B cell (primary cell): ENCODE measurements around the gene ANKRD10. TPM values are rescaled to one million over a fixed set of nuclear protein-coding genes. Genes with fewer than 3 reads are reported as not detected.

Source experiments
- ATAC-seq: fragments of 200-7000 bp; cut with Tn5 transposase; one replicate; pipeline ENCODE4 v1.10.0; 2021; ENCODE audit warnings: low read depth, mild to moderate bottlenecking, moderate number of reproducible peaks, moderate library complexity
- CTCF ChIA-PET: fragments of 350-600 bp; sonication (Branson Sonifier 250); formaldehyde crosslinking; loops from one replicate; lab custom pipeline; 2021; ENCODE audit warnings: antibody characterized with exemption, inconsistent platforms; lab: Charles Lee
- POLR2A ChIA-PET: fragments of 350-600 bp; sonication (Branson Sonifier 250); formaldehyde crosslinking; loops from one replicate; lab custom pipeline; 2021; ENCODE audit warnings: antibody characterized with exemption; lab: Charles Lee
- DNase-seq: peaks from one replicate; pipeline ENCODE4 v3.0.0; 2013
- H2AFZ ChIP-seq: 2 replicates; pipeline ENCODE4 v1.6.1; 2012; ENCODE audit warnings: mild to moderate bottlenecking, low read depth, low read length; ENCODE audit not compliant: insufficient read depth, poor library complexity, severe bottlenecking
- H3K27ac ChIP-seq, 2 donors: 1 replicate in 1 of 2; 2 replicates in 1 of 2; pipeline ENCODE4 v1.5.1; 2012 to 2013; ENCODE audit warnings: low read length in 2 of 2, mild to moderate bottlenecking in 2 of 2, moderate library complexity in 1 of 2
- H3K27me3 ChIP-seq, 4 experiments: fragments of 200-600 bp in 1 of 4; sonication (generic) in 1 of 4; replicated peaks in 1 of 4; 1 replicate in 2 of 4; 2 replicates in 2 of 4; pipeline versions ENCODE4 v1.6.1 to v1.7.0; 2013 to 2016; ENCODE audit warnings: low read length in 3 of 4, mild to moderate bottlenecking in 2 of 4, mixed read lengths in 1 of 4, moderate library complexity in 1 of 4; ENCODE audit not compliant: insufficient read depth in 4 of 4, control insufficient read depth in 3 of 4; ENCODE audit errors: control extremely low read depth in 1 of 4
- H3K36me3 ChIP-seq, 2 experiments: replicated peaks in 1 of 2; 1 replicate in 1 of 2; 2 replicates in 1 of 2; pipeline versions ENCODE4 v1.6.1 to v1.7.1; 2013; ENCODE audit warnings: low read length in 1 of 2; ENCODE audit not compliant: insufficient read depth in 2 of 2, control insufficient read depth in 1 of 2; ENCODE audit errors: control extremely low read depth in 1 of 2, extremely low read depth in 1 of 2
- H3K4me1 ChIP-seq, 2 donors: fragments of 200-600 bp in 1 of 2; sonication (generic) in 1 of 2; 1 replicate in 1 of 2; 2 replicates in 1 of 2; pipeline versions ENCODE4 v1.5.1 to v1.6.1; 2013 to 2017; ENCODE audit warnings: low read length in 2 of 2; ENCODE audit not compliant: control insufficient read depth in 2 of 2, insufficient read depth in 2 of 2
- H3K4me2 ChIP-seq: replicated peaks from 2 replicates; pipeline ENCODE3; 2012; ENCODE audit warnings: mild to moderate bottlenecking, low read depth, low read length; ENCODE audit not compliant: poor library complexity, severe bottlenecking
- H3K4me3 ChIP-seq, 5 experiments: fragments of 200-600 bp in 1 of 5; sonication (generic) in 1 of 5; 1 replicate in 3 of 5; 2 replicates in 2 of 5; pipeline versions ENCODE4 v1.5.1 to v1.7.0; 2011 to 2016; ENCODE audit warnings: low read length in 4 of 5, mild to moderate bottlenecking in 4 of 5, low read depth in 2 of 5, control low read depth in 1 of 5, moderate library complexity in 1 of 5; ENCODE audit not compliant: insufficient read depth in 1 of 5; ENCODE audit errors: control extremely low read depth in 1 of 5, extremely low read depth in 1 of 5
- H3K79me2 ChIP-seq: fragments of 200-600 bp; sonication (generic); one replicate; pipeline ENCODE4 v1.6.0; 2016; ENCODE audit warnings: low read length; ENCODE audit not compliant: control insufficient read depth, insufficient read depth
- H3K9ac ChIP-seq: fragments of 200-600 bp; sonication (generic); 2 replicates; pipeline ENCODE4 v1.6.1; 2017; ENCODE audit warnings: mild to moderate bottlenecking, low read length, moderate library complexity
- H3K9me3 ChIP-seq, 3 donors: one replicate each; pipeline versions ENCODE4 v1.6.1 to v1.7.1; 2013; ENCODE audit warnings: low read length in 2 of 3; ENCODE audit not compliant: control insufficient read depth in 2 of 3, insufficient read depth in 1 of 3; ENCODE audit errors: control extremely low read depth in 1 of 3
- H4K20me1 ChIP-seq: 2 replicates; pipeline ENCODE4 v1.6.0; 2012; ENCODE audit warnings: mild to moderate bottlenecking, low read length; ENCODE audit not compliant: insufficient read depth, control insufficient read depth, poor library complexity, severe bottlenecking
- H3K27ac Mint-ChIP-seq: one replicate; pipeline ENCODE4 v1.8.0; 2021; ENCODE audit warnings: mixed read lengths
- H3K27me3 Mint-ChIP-seq: one replicate; pipeline ENCODE4 v1.8.0; 2021; ENCODE audit warnings: mixed read lengths
- H3K4me1 Mint-ChIP-seq: one replicate; pipeline ENCODE4 v1.8.0; 2021; ENCODE audit warnings: mixed read lengths
- H3K4me3 Mint-ChIP-seq: one replicate; pipeline ENCODE4 v1.8.0; 2021; ENCODE audit warnings: mixed read lengths
- H3K9me3 Mint-ChIP-seq: one replicate; pipeline ENCODE4 v1.8.0; 2022; ENCODE audit warnings: mixed read lengths; ENCODE audit not compliant: insufficient read depth
- EZH2 ChIP-seq: IDR thresholded peaks from 2 replicates; pipeline ENCODE4 v1.6.1; 2012; ENCODE audit warnings: borderline replicate concordance, low read depth, mild to moderate bottlenecking, moderate library complexity, low read length; ENCODE audit not compliant: insufficient read depth, poor library complexity, severe bottlenecking
- WGBS: methylation state at CpG from one replicate; pipeline ENCODE4 v1.1.5; 2013; ENCODE audit warnings: missing lambda C conversion rate; ENCODE audit not compliant: insufficient coverage; 5-methylcytosine and 5-hydroxymethylcytosine counted together
- intact Hi-C: fragments of 100-400 bp; cut with micrococcal nuclease; formaldehyde crosslinking; loops from one replicate; pipeline ENCODE4 v1.10.0; 2022
- polyA plus RNA-seq: library from polyadenylated mRNA; depleted of rRNA; stranded (reverse); fragments of >200 nt; gene quantifications from 2 replicates; pipeline ENCODE4 v1.2.3, GENCODE V29; 2012
- total RNA-seq, 2 donors: library from RNA; stranded (reverse); fragments of 120-200 nt in 1 of 2; gene quantifications; 1 replicate in 1 of 2; 2 replicates in 1 of 2; pipeline versions ENCODE4 v1.2.3 to v1.2.4, GENCODE V29; 2013 to 2022
- TF ChIP-seq, protein P1 (sequence below): fragments of 200-600 bp; IDR thresholded peaks from one replicate; pipeline ENCODE4 v1.8.0; 2022; ENCODE audit warnings: antibody characterized with exemption, mild to moderate bottlenecking

The ANKRD10 gene
- total and polyA plus RNA-seq, 2 donors (not counting 1 experiment from before 2014, with no cell fraction given) = 142 to 256 TPM

DNA sequence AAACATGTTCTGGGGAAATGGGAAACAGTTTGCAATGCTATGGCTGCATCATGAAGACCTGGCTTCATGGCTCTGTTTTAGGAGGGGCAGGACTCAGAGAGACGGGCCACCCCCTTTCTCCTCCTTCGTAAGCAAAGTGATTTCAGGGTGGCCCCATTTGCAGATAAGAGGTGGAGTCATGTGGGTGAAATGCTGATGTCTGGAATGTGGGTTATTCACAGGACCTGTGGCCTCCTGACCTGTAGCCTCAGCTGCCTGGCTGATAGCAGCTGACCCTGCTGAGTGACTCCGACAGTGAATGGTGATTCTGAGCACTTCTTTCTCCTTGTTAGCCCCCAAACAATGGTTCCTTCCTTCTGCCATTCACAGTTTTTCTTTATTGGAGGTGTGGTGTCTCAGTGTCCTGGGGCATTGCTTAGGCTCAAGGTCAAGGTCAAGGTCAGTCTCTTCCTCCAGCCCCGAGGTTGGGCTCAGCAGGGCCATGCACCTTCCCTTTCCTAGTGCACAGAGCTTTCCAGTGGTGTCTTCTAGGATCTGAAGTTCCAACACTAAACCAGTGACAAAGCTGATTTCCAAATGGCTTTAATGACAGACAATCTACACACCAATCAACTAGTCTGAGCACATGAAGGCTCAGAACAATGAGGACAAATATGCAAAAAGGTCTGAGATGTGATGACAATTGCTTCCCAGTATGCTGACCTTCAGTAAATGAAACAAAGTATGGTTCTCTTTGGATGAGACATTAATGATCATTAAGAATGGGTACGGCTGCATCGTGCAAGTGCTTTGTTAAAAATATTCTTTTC, 49.6 kb upstream of the ANKRD10 start:
- TF ChIP-seq, protein P1, sequence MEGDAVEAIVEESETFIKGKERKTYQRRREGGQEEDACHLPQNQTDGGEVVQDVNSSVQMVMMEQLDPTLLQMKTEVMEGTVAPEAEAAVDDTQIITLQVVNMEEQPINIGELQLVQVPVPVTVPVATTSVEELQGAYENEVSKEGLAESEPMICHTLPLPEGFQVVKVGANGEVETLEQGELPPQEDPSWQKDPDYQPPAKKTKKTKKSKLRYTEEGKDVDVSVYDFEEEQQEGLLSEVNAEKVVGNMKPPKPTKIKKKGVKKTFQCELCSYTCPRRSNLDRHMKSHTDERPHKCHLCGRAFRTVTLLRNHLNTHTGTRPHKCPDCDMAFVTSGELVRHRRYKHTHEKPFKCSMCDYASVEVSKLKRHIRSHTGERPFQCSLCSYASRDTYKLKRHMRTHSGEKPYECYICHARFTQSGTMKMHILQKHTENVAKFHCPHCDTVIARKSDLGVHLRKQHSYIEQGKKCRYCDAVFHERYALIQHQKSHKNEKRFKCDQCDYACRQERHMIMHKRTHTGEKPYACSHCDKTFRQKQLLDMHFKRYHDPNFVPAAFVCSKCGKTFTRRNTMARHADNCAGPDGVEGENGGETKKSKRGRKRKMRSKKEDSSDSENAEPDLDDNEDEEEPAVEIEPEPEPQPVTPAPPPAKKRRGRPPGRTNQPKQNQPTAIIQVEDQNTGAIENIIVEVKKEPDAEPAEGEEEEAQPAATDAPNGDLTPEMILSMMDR = no peak
- no peak for TF ChIP-seq EZH2

DNA sequence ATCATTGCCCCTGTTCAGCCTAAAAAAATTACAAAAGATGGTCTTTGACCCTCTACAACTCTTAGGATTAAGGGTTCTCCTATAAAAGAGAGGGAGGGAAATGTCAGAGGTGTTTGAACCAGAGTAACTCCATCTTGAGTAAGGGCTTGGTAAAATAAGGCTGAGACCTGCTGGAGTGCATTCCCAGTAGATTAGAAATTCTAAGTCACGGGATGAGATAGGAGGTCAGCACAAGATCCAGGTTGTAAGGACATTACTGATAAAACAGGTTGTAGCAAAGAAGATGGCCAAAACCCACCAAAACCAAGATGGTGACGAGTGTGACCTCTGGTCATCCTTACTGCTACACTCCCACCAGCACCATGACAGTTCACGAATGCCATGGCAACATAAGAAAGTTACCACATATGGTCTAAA, 48.7 kb upstream of the ANKRD10 start:
- ChIA-PET CTCF (no interaction called here), POLR2A (no interaction called here)
- WGBS = 88% methylated on average over 1 of the region's 3 CpGs
- H4K20me1 ChIP-seq = no peaks in the 10 kb centered on the region
- H3K9me3 ChIP-seq = peaks cover 3 to 25% (median 17%) of the 10 kb centered on the region in 3 donors
- H3K4me1 ChIP-seq = no peaks in the 10 kb centered on the region
- Mint-ChIP-seq H3K4me3 (no peak overlapping the region), H3K27me3 (peaks cover 10% of the 10 kb centered on the region), H3K9me3 (peaks cover 16% of the 10 kb centered on the region), H3K27ac (no peak overlapping the region), H3K4me1 (no peaks in the 10 kb centered on the region)
- no peak overlapping the region for H3K4me2 ChIP-seq
- ATAC-seq = no peak
- DNase-seq = no peak
- H3K36me3 ChIP-seq = no peaks in the 10 kb centered on the region
- no peaks in the 10 kb centered on the region for H3K79me2 ChIP-seq
- H3K27me3 ChIP-seq = peaks cover 0 to 4% (median 0%) of the 10 kb centered on the region in 4 experiments
- H2AFZ ChIP-seq = no peak overlapping the region
- no peak overlapping the region for H3K27ac ChIP-seq
- no peak overlapping the region for H3K4me3 ChIP-seq
- H3K9ac ChIP-seq = no peak overlapping the region
- TF ChIP-seq, protein P1 = no peak
- intact Hi-C loops = no loop called here

More for the DNA sequence above, 49.6 kb upstream of the ANKRD10 start:
- intact Hi-C loops = no loop called here
- Histone ChIP-seq H3K36me3 (no peaks in the 10 kb centered on the region), H3K9me3 (peaks cover 3 to 25% (median 17%) of the 10 kb centered on the region in 3 donors), H3K9ac (no peak overlapping the region), H3K4me1 (no peaks in the 10 kb centered on the region), H3K27ac (no peak overlapping the region), H3K4me2 (no peak overlapping the region), H4K20me1 (no peaks in the 10 kb centered on the region), H3K4me3 (no peak overlapping the region), H3K79me2 (no peaks in the 10 kb centered on the region), H3K27me3 (peaks cover 0 to 4% (median 0%) of the 10 kb centered on the region in 4 experiments), H2AFZ (no peak overlapping the region)
- peaks cover 16% of the 10 kb centered on the region for H3K27me3 Mint-ChIP-seq
- ChIA-PET POLR2A (no interaction called here), CTCF (no interaction called here)
- H3K27ac Mint-ChIP-seq = no peak overlapping the region
- peaks cover 16% of the 10 kb centered on the region for H3K9me3 Mint-ChIP-seq
- DNase-seq = no peak
- H3K4me1 Mint-ChIP-seq = no peaks in the 10 kb centered on the region
- no peak overlapping the region for H3K4me3 Mint-ChIP-seq
- WGBS = 78% methylated on average over 3 of the region's 6 CpGs
- no peak for ATAC-seq
